ENCODE data around the gene FBXW5. TPM values are rescaled to one million over a fixed set of nuclear protein-coding genes. Genes with fewer than 3 reads are reported as not detected.
A peak's percentile ranks its signal among the peaks of the same experiment; 100 is the strongest.

The FBXW5 gene
- total RNA-seq, 1 experiment from 2014 or later = 72.6 TPM

DNA sequence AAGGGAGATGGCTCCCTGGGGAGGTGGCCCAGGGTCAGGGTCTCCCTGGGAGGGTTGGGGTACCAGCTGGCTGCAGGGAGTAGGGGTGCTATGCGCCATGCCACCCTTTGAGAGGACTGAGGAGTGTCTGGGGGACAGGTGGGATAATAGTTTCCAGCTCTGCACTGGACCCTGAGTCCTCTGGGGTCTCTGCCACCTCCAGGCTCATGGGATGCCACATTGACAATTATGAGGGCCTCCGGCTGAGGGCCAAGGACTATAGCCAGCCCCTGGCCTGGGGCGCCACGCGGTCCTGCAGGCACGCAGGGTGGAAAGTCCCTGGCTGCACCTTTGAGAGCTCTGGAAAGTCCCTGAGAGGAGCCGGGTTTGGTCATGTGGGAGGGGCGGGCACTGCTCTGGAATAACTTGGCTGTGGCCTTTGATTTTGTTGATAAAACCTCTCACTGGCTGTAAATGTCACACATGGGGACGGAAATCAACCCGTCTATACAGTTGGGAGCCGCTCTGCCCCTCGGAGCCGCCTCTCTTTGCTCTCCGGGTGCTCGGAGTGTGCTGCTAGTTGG, 42.2 kb downstream of the FBXW5 start:
- Histone ChIP-seq H3K27me3 (ENCODE audit: control insufficient read depth, insufficient read depth, low read length) (no peaks in the 10 kb centered on the region), H3K36me3 (ENCODE audit: control insufficient read depth, insufficient read depth, low read length) (peaks cover 8% of the 10 kb centered on the region; the same call in 1 of the 2 replicates), H3K9me3 (ENCODE audit: control insufficient read depth, insufficient read depth, low read depth, low read length) (no peaks in the 10 kb centered on the region), H3K4me3 (ENCODE audit: low read depth in 2 of 2, low read length in 2 of 2) (0 out of 4 replicates have a peak overlapping the region, but pooled peaks of 1 of the 2 experiments have one; percentile 19), H3K27ac (ENCODE audit: low read length) (peak overlapping the region; percentile 97), H3K4me1 (ENCODE audit: control insufficient read depth, insufficient read depth, low read length) (peaks cover 49% of the 10 kb centered on the region)
- POLR2A ChIA-PET = no interaction called here
- CTCF ChIA-PET = interaction anchor here (1.5 kb wide), 1 partner anchor 60 kb away, joined by 7 read pairs; the partner anchor contains the start of gene AJM1
- BruUV-seq (replicated peaks) = no TSS peak
- ATAC-seq (peak; percentile 84), DNase-seq (ENCODE audit: low read depth, low spot score) (no peak)
- intact Hi-C loops (cut with micrococcal nuclease; ENCODE audit: unreplicated experiment) (no loop called here), in situ Hi-C loops (cut with HindIII; ENCODE audit: low pct_unique_long_range_greater_than_20kb, low sequenced_read_pairs) (no loop called here)
- TF ChIP-seq REST (IDR thresholded peaks at IDR 0.05; ENCODE audit: insufficient read depth in 1 of 2, low read depth in 2 of 2, low read length in 1 of 2) (no peak), POLR2AphosphoS5 (IDR thresholded peaks at IDR 0.05; ENCODE audit: low read depth, low read length) (peak; percentile 76), SIN3A (IDR thresholded peaks at IDR 0.05; ENCODE audit: borderline replicate concordance, insufficient read depth, low read depth, low read length) (0 out of 2 replicates have a peak, but pooled peaks have one; percentile 58), TCF7L2 (IDR thresholded peaks at IDR 0.05; ENCODE audit: low read depth, low read length) (peak; percentile 75; the same call in 1 of the 2 replicates)
- TF ChIP-seq, protein P1, sequence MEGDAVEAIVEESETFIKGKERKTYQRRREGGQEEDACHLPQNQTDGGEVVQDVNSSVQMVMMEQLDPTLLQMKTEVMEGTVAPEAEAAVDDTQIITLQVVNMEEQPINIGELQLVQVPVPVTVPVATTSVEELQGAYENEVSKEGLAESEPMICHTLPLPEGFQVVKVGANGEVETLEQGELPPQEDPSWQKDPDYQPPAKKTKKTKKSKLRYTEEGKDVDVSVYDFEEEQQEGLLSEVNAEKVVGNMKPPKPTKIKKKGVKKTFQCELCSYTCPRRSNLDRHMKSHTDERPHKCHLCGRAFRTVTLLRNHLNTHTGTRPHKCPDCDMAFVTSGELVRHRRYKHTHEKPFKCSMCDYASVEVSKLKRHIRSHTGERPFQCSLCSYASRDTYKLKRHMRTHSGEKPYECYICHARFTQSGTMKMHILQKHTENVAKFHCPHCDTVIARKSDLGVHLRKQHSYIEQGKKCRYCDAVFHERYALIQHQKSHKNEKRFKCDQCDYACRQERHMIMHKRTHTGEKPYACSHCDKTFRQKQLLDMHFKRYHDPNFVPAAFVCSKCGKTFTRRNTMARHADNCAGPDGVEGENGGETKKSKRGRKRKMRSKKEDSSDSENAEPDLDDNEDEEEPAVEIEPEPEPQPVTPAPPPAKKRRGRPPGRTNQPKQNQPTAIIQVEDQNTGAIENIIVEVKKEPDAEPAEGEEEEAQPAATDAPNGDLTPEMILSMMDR (IDR thresholded peaks at IDR 0.05) = no peak

- peaks cover 8% of the 10 kb centered on the region; the same call in 1 of the 2 replicates for H3K36me3 ChIP-seq (ENCODE audit: control insufficient read depth, insufficient read depth, low read length)
- CTCF ChIA-PET = interaction anchor here (1.5 kb wide), 1 partner anchor 60 kb away, joined by 7 read pairs; the partner anchor contains the start of gene AJM1
- intact Hi-C loops (cut with micrococcal nuclease; ENCODE audit: unreplicated experiment) = no loop called here
- no peaks in the 10 kb centered on the region for H3K27me3 ChIP-seq (ENCODE audit: control insufficient read depth, insufficient read depth, low read length)
- peak; percentile 74 for ATAC-seq
- no peak for DNase-seq (ENCODE audit: low read depth, low spot score)
- peaks cover 49% of the 10 kb centered on the region for H3K4me1 ChIP-seq (ENCODE audit: control insufficient read depth, insufficient read depth, low read length)
- no TSS peak for BruUV-seq (replicated peaks)
- no peaks in the 10 kb centered on the region for H3K9me3 ChIP-seq (ENCODE audit: control insufficient read depth, insufficient read depth, low read depth, low read length)
- TF ChIP-seq SIN3A (IDR thresholded peaks at IDR 0.05; ENCODE audit: borderline replicate concordance, insufficient read depth, low read depth, low read length) (no peak), POLR2AphosphoS5 (IDR thresholded peaks at IDR 0.05; ENCODE audit: low read depth, low read length) (peak; percentile 44; the same call in 1 of the 2 replicates), TCF7L2 (IDR thresholded peaks at IDR 0.05; ENCODE audit: low read depth, low read length) (no peak), REST (IDR thresholded peaks at IDR 0.05; ENCODE audit: insufficient read depth in 1 of 2, low read depth in 2 of 2, low read length in 1 of 2) (no peak)
- TF ChIP-seq, protein P1 (IDR thresholded peaks at IDR 0.05) = no peak
- peak overlapping the region in 1 of 2 experiments; percentile 19; a peak in 2 of 4 replicates for H3K4me3 ChIP-seq (ENCODE audit: low read depth in 2 of 2, low read length in 2 of 2)
- POLR2A ChIA-PET = interaction anchor here (0.5 kb wide), 1 partner anchor 23 kb away, joined by 6 read pairs; no protein-coding TSS in a partner anchor
- in situ Hi-C loops (cut with HindIII; ENCODE audit: low pct_unique_long_range_greater_than_20kb, low sequenced_read_pairs) = no loop called here
- peak overlapping the region; percentile 97 for H3K27ac ChIP-seq (ENCODE audit: low read length)
Observed at GRCh38 chr9:136901516-136902258, 42.9 kb downstream of the FBXW5 start.
